ENCODE results near the gene ERO1B.

DNA sequence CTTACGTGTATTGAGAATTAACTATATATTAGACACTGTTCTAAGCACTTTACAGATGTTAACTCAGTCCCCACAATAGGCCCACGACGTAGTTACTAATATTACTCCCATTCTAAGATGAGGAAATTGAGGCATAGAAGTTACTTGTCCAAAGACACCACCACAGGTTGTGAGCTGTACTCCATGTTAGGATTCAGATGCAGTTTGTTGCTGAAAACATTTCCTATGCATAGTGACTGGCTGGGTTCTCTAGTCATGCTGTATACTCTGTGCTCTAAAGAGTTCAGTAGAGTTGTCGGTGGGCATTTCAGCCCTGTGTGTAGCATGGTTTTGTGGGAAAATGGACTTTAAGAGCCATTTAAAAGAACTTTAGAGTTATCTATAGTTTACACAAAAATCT lies 74.2 kb downstream of the ERO1B start:
- no peak for TF ChIP-seq EZH2 (IDR thresholded peaks at IDR 0.05)
- TF ChIP-seq POLR2AphosphoS5 (IDR thresholded peaks at IDR 0.05; ENCODE audit: borderline replicate concordance, low read depth, low read length), result no peak

All from SK-N-MC (cell line).